GM19452 (cell line): ENCODE measurements around the gene DISC1.
"Not testable (repeated sequence)": the region's sequence is repeated elsewhere in the genome, so short reads cannot be mapped to it uniquely, and the experiment has no call there.

Experiments used
- ATAC-seq: cut with Tn5 transposase; IDR thresholded peaks from one replicate; pipeline ENCODE4 v1.9.1; 2021; ENCODE audit not compliant: unreplicated experiment

Gene DISC1

GRCh38 chr1:231626535-231626950 lies at the start of gene DISC1:
TSS of gene DISC1 (plus strand) at chr1:231626790. CDS start at chr1:231626868, 78 bp downstream.
- ATAC-seq, result peak; percentile 73

GRCh38 chr1:231576804-231577718 lies 49.5 kb upstream of the DISC1 start:
- no peak for ATAC-seq

GRCh38 chr1:231580874-231581273 lies 45.7 kb upstream of the DISC1 start:
- no peak for ATAC-seq

DNA sequence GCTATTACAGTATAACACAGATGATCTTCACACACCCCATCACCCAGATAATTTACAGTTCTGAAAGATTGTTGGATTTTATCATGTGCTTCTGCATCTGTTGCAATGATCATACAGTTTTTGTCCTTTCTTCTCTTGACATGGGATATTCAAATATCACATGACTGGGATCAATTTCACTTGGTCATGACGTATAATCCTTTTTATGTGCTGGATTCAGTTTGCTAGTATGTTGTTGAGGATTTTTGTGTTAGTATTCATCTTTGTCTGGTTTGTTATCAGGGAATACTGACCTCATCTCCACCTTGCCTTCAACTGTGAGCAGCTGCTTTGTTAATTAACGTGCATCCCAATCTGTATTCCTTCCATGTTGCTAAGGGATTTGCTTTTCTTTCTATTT lies 44.7 kb upstream of the DISC1 start:
- ATAC-seq, result no peak

DNA sequence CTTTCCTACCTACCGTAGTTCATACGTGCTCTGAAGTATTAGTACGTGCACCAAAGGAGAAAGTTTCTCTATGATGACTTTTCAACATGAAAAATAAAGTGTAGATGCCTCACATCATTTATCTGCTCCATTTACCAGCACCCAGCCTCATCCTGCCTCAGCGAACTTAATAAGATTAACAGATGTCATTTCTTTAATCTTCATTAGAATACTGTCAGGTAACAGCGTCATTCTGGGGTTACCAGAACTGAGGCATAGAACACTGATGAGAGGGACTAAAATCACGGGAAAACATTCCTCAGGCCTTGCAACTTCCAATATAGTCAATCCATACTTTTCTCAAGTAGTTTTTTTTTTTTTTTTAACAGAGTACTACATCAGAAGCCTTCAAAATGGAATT lies 43.2 kb upstream of the DISC1 start:
- ATAC-seq, result no peak

GRCh38 chr1:231584117-231584516 lies 42.5 kb upstream of the DISC1 start:
- ATAC-seq, result no peak

DNA sequence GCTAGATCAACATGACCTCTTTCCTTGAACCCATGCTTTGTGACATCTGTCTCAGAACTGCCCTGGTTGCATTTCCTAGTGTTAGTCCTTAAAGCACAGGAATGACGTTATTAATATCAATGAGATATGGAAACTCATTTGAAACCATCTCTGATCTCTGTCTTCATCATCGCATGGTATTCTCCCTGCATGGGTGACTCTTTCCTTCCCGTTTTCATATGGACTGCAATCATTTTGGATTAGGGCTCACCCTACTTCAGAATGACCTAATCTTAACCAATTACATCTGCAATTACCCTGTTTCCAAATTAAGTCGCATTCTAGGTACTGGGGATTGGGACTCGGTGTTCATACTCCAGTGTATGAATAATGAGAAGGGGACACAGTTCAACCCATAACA lies 41.7 kb upstream of the DISC1 start:
- no peak for ATAC-seq

DNA sequence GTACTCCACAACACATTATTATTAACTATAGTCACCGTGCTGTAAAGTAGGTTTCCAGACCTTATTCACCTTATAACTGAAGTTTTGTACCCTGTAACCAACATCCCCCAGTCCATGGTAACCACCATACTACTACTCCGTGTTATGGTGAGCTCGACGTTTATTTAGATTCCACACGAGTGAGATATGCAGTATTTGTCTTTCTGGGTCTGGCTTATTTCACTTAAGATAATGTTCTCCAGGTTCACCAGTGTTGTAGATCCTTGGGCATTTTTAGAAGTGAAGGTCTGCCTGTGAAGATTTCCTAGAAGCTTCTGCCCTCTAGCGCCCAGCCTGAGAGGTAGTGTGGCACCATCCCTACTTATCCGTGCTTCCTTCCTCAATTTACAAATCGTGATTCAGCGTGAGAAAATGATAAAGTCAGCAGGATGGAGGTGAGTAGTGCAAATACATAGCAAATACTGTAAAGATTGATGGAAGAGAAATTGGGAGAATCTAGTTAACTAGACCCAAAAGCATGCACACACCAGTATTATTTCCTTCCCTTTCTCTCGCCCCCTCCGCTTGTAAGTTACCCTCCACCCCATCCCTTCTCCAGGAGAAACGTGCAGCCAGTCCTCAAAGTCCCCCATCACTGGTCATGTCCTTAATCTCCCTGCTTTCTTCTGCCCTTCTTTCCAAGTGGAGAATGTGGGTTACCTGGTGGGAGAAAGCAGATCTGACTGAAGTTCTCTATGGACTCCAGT lies 36.0 kb upstream of the DISC1 start:
- no peak for ATAC-seq

DNA sequence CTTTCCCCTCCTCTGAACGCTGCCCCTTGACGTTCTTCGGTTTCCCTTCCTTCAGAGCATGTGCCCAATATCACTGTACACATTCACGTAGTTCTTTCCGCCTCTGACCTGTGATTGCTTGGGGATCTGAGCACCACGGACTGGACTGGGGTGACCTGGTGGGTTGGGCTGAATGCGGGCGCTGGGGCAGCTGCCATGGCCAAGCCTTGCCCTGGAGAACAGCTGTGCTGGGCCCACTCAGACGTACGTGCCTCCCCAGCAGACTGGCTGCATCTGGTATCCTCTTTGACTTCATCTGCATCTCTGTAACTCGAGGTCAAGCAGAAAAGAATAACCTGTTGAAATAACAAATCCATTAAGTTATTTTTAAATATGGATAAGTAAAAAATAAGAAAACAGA lies 35.1 kb upstream of the DISC1 start:
- no peak for ATAC-seq

GRCh38 chr1:231592809-231593208 lies 33.8 kb upstream of the DISC1 start:
- no peak for ATAC-seq

DNA sequence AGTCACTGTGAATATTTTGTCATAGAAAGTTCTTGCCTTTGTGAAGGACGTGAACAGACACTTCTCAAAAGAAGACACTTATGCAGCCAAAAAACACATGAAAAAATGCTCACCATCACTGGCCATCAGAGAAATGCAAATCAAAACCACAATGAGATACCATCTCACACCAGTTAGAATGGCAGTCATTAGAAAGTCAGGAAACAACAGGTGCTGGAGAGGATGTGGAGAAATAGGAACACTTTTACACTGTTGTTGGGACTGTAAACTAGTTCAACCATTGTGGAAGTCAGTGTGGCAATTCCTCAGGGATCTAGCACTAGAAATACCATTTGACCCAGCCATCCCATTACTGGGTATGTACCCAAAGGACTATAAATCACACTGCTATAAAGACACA lies 33.3 kb upstream of the DISC1 start:
- not testable (repeated sequence) for ATAC-seq

DNA sequence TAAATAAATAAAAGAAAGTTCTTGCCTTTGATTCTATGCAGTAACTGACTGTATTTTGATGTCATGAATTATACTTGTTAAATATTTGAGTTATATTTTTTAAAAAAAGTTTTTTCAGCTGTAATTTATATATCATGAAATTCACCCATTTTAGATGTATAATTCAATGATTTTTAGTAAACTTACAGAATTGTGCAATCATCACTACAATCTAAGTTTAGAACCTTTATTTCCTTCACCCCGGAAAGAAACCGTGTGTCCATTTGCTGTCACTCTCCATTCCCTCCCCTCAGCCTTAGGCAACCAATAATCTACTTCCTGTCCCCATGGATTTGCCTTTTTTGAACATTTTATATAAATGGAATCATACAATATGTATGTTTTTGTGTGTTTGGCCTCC lies 32.5 kb upstream of the DISC1 start:
- no peak for ATAC-seq

GRCh38 chr1:231594749-231595148 lies 31.8 kb upstream of the DISC1 start:
- ATAC-seq, result no peak

- ATAC-seq, result no peak
Observed at GRCh38 chr1:231596337-231596791, 30.2 kb upstream of the DISC1 start.

GRCh38 chr1:231597971-231598370 lies 28.6 kb upstream of the DISC1 start:
- no peak for ATAC-seq

DNA sequence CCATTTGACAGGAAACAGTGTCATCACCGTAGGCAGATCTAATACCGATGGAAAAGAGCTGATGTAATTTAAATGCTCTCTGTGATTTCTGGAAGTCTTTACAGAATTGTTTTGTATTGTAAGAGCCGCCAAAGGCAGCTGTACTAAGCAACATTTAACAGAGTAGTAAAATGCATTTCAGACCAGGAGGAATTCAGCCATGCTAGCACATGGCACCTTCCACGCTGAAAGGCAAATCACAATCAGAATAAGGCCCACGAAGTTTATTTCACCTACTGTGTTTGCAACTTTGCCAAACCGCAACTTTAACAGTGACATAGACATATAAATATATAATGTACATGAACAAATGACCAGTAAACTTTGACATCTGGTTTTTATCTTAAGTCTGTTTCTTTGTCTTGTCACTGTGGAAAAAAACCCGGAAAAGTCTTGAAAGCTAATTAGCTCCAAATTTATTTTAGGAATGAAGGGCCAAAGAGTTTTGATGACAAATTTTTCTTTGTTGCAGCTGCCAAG lies 26.1 kb upstream of the DISC1 start:
- no peak for ATAC-seq

DNA sequence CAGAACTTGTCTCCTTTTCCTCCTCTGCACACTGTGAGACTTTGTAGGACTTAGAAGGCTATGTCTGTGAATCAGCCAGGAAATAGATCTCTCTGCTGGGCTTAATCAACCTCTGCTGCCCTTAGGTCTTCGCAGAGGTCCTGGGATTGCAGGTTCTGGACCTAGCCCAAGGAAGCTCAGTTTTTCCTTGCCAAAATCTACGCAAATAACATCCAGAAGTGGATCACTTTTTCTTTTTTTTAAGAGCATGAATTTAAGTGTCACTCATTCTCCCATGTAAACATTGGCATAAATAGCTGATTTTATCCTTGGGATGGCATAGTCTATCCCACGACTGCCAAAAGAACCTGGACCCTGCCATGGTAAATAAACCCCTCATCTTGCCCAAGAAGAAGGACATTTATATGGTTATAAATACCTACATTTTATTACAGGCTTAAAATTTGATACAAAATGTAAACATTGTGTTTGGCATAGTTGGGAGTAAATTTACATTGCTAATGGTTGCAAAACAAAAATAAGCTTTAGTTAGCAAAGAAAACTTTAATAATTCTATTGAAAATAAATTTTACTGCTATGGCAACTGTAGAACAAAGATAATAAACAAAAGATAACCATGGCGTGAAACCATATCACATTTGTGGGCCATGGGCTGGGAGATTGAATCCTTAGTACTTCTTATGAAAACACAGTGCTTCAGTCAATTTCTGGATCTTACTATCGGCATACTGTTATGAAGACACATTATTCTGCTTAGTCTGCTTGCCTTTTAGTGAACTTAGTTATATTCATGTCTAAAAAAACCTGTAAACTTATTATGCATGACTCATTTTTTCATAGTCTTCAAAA lies 24.5 kb upstream of the DISC1 start:
- ATAC-seq, result no peak

- no peak for ATAC-seq
Observed at GRCh38 chr1:231602673-231602984, 24.0 kb upstream of the DISC1 start.

DNA sequence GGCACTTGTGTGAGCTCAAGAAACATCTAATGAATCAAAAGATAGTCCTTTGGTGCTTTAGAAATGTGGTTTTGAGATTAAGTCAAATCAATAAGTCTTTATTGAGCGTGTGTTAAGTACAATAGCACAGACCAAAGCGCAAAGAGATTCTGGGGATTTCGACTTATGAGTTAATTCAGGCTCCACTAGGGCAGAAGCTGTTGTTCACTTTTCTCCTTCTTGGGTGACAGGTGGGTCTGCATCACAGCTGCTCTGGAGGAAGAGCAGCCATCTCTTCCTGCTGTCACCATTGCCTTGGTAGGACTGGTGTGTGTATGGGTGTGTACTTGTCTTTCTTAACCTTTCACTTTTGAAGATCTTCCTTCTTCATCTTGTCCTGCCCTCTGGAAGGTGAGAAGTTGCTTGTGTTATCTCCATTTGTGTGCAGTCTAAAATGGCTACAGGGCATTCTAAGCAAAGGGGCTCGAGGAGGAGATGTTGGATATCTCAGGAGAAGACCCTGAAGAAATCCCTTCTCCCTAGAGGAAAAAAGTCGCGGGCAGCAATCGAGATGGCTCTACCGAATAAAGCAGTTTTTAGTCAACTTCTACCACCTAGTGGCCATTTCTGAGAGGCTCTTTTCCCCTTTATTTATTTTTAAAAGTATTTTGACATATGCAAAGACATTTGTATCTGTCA lies 22.9 kb upstream of the DISC1 start:
- no peak for ATAC-seq

DNA sequence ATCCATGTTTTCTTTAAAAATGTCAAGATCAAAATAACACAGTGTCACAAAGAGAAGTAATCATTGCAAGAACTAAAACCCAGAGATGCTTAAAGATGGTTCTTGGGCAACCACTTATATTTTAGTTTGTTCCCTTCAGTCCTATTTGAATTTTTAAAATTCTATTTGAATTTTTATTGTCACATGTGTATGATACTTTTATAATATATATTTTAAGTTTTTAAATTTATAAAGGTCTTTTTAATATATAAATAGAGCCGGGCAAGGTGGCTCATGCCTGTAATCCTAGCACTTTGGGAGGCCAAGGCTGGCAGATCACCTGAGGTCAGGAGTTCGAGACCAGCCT lies 22.3 kb upstream of the DISC1 start:
- no peak for ATAC-seq
